A549 (cell line): Measurements from ENCODE around the gene STXBP6. TPM values are rescaled to one million over a fixed set of nuclear protein-coding genes. Genes with fewer than 3 reads are reported as not detected.

ENCODE experiments used
- ATAC-seq, 2 experiments: fragments of 200-7000 bp in 1 of 2; fragments of >200 bp in 1 of 2; cut with Nextera tagmentation in 1 of 2; cut with Tn5 transposase in 1 of 2; 3 replicates each; pipeline versions ENCODE4 v1.8.0 to v1.9.1; 2018 to 2020; ENCODE audit warnings: mild to moderate bottlenecking in 1 of 2, moderate library complexity in 1 of 2
- CTCF ChIA-PET: fragments of 300-600 bp; sonication (Branson Sonifier 250); formaldehyde crosslinking; extraction: SDS; loops from one replicate; lab custom pipeline; 2021; ENCODE audit warnings: antibody characterized with exemption, inconsistent platforms; lab: Yijun Ruan, JAX
- POLR2A ChIA-PET: fragments of 350-600 bp; formaldehyde crosslinking; extraction: SDS; loops from one replicate; lab custom pipeline; 2021; ENCODE audit warnings: antibody characterized with exemption, inconsistent platforms; lab: Yijun Ruan, JAX
- DNase-seq, 2 experiments: peaks; one replicate each; pipeline versions ENCODE4 v3.0.0 to v3.0.0-alpha.2; 2011 to 2016; ENCODE audit warnings: low read depth in 1 of 2, low spot score in 1 of 2
- FAIRE-seq: peaks from 2 replicates; lab custom pipeline; 2011; peaks lifted over from hg19 to GRCh38; lab: Jason Lieb, UNC
- H3K27ac ChIP-seq, 2 experiments: fragments of >200 bp; sonication (Bioruptor Twin); formaldehyde crosslinking; 3 replicates each; pipeline ENCODE4 v1.5.1; 2016 to 2017
- H3K4me1 ChIP-seq: fragments of >200 bp; sonication (Bioruptor Twin); formaldehyde crosslinking; 3 replicates; pipeline ENCODE4 v1.6.1; 2016
- H3K4me2 ChIP-seq: fragments of >200 bp; sonication (Bioruptor Twin); formaldehyde crosslinking; 3 replicates; pipeline ENCODE4 v1.6.1; 2016
- H3K4me3 ChIP-seq: fragments of >200 bp; sonication (Bioruptor Twin); formaldehyde crosslinking; 3 replicates; pipeline ENCODE4 v1.5.1; 2016
- H3K9me3 ChIP-seq: fragments of >200 bp; sonication (Bioruptor Twin); formaldehyde crosslinking; 3 replicates; pipeline ENCODE4 v1.6.1; 2016
- BCL3 ChIP-seq: fragments of >200 bp; sonication (Bioruptor Twin); formaldehyde crosslinking; IDR thresholded peaks from 3 replicates; pipeline ENCODE4 v1.6.1; 2016
- CBX2 ChIP-seq: fragments of 200-600 bp; sonication (generic); IDR thresholded peaks from 2 replicates; pipeline ENCODE4 v1.6.1; 2016; ENCODE audit warnings: low read depth, mild to moderate bottlenecking, borderline replicate concordance
- CEBPB ChIP-seq, 2 experiments: fragments of >200 bp in 1 of 2; sonication (Bioruptor Twin) in 1 of 2; formaldehyde crosslinking in 1 of 2; IDR thresholded peaks; 2 replicates each; pipeline ENCODE4 v1.6.1; 2012 to 2016
- CTCF ChIP-seq: fragments of >200 bp; sonication (Bioruptor Twin); formaldehyde crosslinking; IDR thresholded peaks from 3 replicates; pipeline ENCODE4 v1.5.1; 2016
- EHF ChIP-seq: fragments of 250-450 bp; sonication (Bioruptor Pico); IDR thresholded peaks from 2 replicates; pipeline ENCODE4 v1.5.0; 2020; ENCODE audit warnings: mild to moderate bottlenecking
- EHMT2 ChIP-seq: fragments of 200-600 bp; sonication (generic); IDR thresholded peaks from 2 replicates; pipeline ENCODE4 v1.6.1; 2016; ENCODE audit warnings: antibody characterized with exemption, low read depth, mild to moderate bottlenecking, moderate library complexity
- EP300 ChIP-seq, 2 experiments: fragments of >200 bp; sonication (Bioruptor Twin); formaldehyde crosslinking; IDR thresholded peaks; 2 replicates in 1 of 2; 3 replicates in 1 of 2; pipeline ENCODE4 v1.6.1; 2016 to 2017
- ESRRA ChIP-seq: fragments of 150-350 bp; IDR thresholded peaks from 2 replicates; pipeline ENCODE4 v1.6.1; 2014; ENCODE audit warnings: mild to moderate bottlenecking, low read length, borderline replicate concordance
- HES2 ChIP-seq: fragments of >200 bp; sonication (Bioruptor Twin); formaldehyde crosslinking; IDR thresholded peaks from 2 replicates; pipeline ENCODE4 v1.6.1; 2016
- HOXA7 ChIP-seq: fragments of 250-450 bp; sonication (Bioruptor Pico); IDR thresholded peaks from 2 replicates; pipeline ENCODE4 v1.5.0; 2020; ENCODE audit warnings: mild to moderate bottlenecking, moderate library complexity
- HOXB5 ChIP-seq: fragments of 250-450 bp; sonication (Bioruptor Pico); IDR thresholded peaks from 2 replicates; pipeline ENCODE4 v1.5.0; 2020; ENCODE audit warnings: mild to moderate bottlenecking, moderate library complexity
- MAFK ChIP-seq: fragments of 450-650 bp; IDR thresholded peaks from 2 replicates; pipeline ENCODE4 v1.6.1; 2014; ENCODE audit not compliant: partially characterized antibody
- MAZ ChIP-seq: fragments of 150-350 bp; IDR thresholded peaks from 2 replicates; pipeline ENCODE4 v1.6.1; 2014; ENCODE audit warnings: antibody characterized with exemption, low read depth, low read length, borderline replicate concordance
- MYC ChIP-seq: IDR thresholded peaks from 2 replicates; pipeline ENCODE4 v1.6.1; 2012; ENCODE audit warnings: mild to moderate bottlenecking, inconsistent platforms, low read length, improper control_type of control experiment, borderline replicate concordance
- NR3C1 ChIP-seq: fragments of >200 bp; sonication (Bioruptor Twin); formaldehyde crosslinking; IDR thresholded peaks from 3 replicates; pipeline ENCODE4 v1.6.1; 2017
- PHF8 ChIP-seq: fragments of 200-600 bp; sonication (generic); IDR thresholded peaks from 2 replicates; pipeline ENCODE4 v1.6.1; 2016; ENCODE audit warnings: low read depth, mild to moderate bottlenecking, antibody characterized with exemption, moderate library complexity, borderline replicate concordance
- POLR2A ChIP-seq: IDR thresholded peaks from 2 replicates; pipeline ENCODE4 v1.6.1; 2012; ENCODE audit warnings: mild to moderate bottlenecking, low read length
- RAD21 ChIP-seq, 2 experiments: fragments of >200 bp in 1 of 2; sonication (Bioruptor Twin) in 1 of 2; formaldehyde crosslinking in 1 of 2; IDR thresholded peaks in 1 of 2; conservative IDR thresholded peaks in 1 of 2; 2 replicates in 1 of 2; 3 replicates in 1 of 2; pipeline ENCODE4 v1.6.1; 2012 to 2018; ENCODE audit warnings: inconsistent platforms in 1 of 2
- SMC3 ChIP-seq: fragments of >200 bp; sonication (Bioruptor Twin); formaldehyde crosslinking; IDR thresholded peaks from 3 replicates; pipeline ENCODE4 v1.6.1; 2018; ENCODE audit warnings: inconsistent platforms
- TP53 ChIP-seq: fragments of 250-450 bp; sonication (Bioruptor Pico); IDR thresholded peaks from 2 replicates; pipeline ENCODE4 v1.5.0; 2021; ENCODE audit warnings: mild to moderate bottlenecking, moderate library complexity
- WGBS: methylation state at CpG from one replicate; pipeline ENCODE4 v1.1.6; 2017; ENCODE audit errors: missing lambda C conversion rate; 5-methylcytosine and 5-hydroxymethylcytosine counted together
- polyA plus RNA-seq, 4 experiments: library from polyadenylated mRNA; depleted of rRNA in 3 of 4; stranded (reverse); fragments of >200 nt; fragmentation: RNase III in 1 of 4; extraction: RNeasy Plus Mini Kit Qiagen cat#74134 plus additional on column Dnase treatment in 1 of 4; gene quantifications; 2 replicates in 3 of 4; 3 replicates in 1 of 4; pipeline ENCODE4 v1.2.3, GENCODE V29; 2011 to 2017

Gene STXBP6
- polyA plus RNA-seq, 2 of the 4 experiments (the other 2 are of a cell fraction): 1.7 to 6.3 TPM

- peak in 1 of 2 experiments; percentile 64 for DNase-seq
- Histone ChIP-seq H3K9me3 (no peaks in the 10 kb centered on the region), H3K4me3 (no peak overlapping the region), H3K27ac (no peak overlapping the region), H3K4me2 (0 out of 3 replicates have a peak overlapping the region, but pooled peaks have one; percentile 19), H3K4me1 (no peaks in the 10 kb centered on the region)
- POLR2A ChIA-PET: no interaction called here
- 69% methylated on average over 14 of the region's 14 CpGs for WGBS
- no peak for ATAC-seq
- no peak for TF ChIP-seq BCL3
- TF ChIP-seq MAFK: peak; percentile 96
- TF ChIP-seq SMC3: peak; percentile 56
- TF ChIP-seq MAZ: no peak
- no peak for TF ChIP-seq EHF (CRISPR knock-in tag)
- TF ChIP-seq TP53 (CRISPR knock-in tag): no peak
- TF ChIP-seq CTCF: peak; percentile 19; the same call in 1 of the 3 replicates
- TF ChIP-seq CBX2: no peak
- no peak for TF ChIP-seq HOXB5
- TF ChIP-seq RAD21 (conservative IDR thresholded peaks at IDR 0.05 in 1 of 2, IDR thresholded peaks at IDR 0.05 in 1 of 2): peak; percentile 56 to 63
- CTCF ChIA-PET: interaction anchor here (0.7 to 1.3 kb wide), 5 partner anchors 11 to 237 kb away, joined by 3 to 6 read pairs (median 3); no protein-coding TSS in a partner anchor
- no peak for FAIRE-seq
Measured at GRCh38 chr14:25042362-25043299, 7.3 kb downstream of the STXBP6 start.

- FAIRE-seq (no peak), DNase-seq (no peak), ATAC-seq (no peak)
- H3K4me1 ChIP-seq: no peaks in the 10 kb centered on the region
- TF ChIP-seq PHF8: no peak
- TF ChIP-seq CBX2: no peak
- no peak for TF ChIP-seq NR3C1
- no peak for TF ChIP-seq CEBPB (IDR thresholded peaks at IDR 0.05)
- TF ChIP-seq HES2: no peak
- TF ChIP-seq HOXA7 (CRISPR knock-in tag): no peak
- no peak for TF ChIP-seq EP300 (IDR thresholded peaks at IDR 0.05)
- TF ChIP-seq ESRRA: no peak
- no peak for TF ChIP-seq POLR2A
- TF ChIP-seq EHMT2: no peak
- no peak overlapping the region for H3K4me3 ChIP-seq
- WGBS: 63% methylated on average over 2 of the region's 2 CpGs
- no peak overlapping the region for H3K27ac ChIP-seq
- CTCF ChIA-PET: interaction anchor here (0.9 to 1.3 kb wide), 5 partner anchors 11 to 236 kb away, joined by 3 to 6 read pairs (median 3); no protein-coding TSS in a partner anchor
- POLR2A ChIA-PET: no interaction called here
- no peaks in the 10 kb centered on the region for H3K9me3 ChIP-seq
- no peak overlapping the region for H3K4me2 ChIP-seq
Measured at GRCh38 chr14:25041898-25042297, 8.0 kb downstream of the STXBP6 start.

GRCh38 chr14:25041484-25041883, 8.5 kb downstream of the STXBP6 start:
- no peaks in the 10 kb centered on the region for H3K4me1 ChIP-seq
- no peak for FAIRE-seq
- 71% methylated on average over 4 of the region's 4 CpGs for WGBS
- no peak for DNase-seq
- H3K4me3 ChIP-seq: no peak overlapping the region
- no peak overlapping the region for H3K4me2 ChIP-seq
- ChIA-PET CTCF (interaction anchor here (1.2 to 1.4 kb wide), 3 partner anchors 30 to 222 kb away, joined by 3 to 4 read pairs (median 3); no protein-coding TSS in a partner anchor), POLR2A (no interaction called here)
- no peaks in the 10 kb centered on the region for H3K9me3 ChIP-seq
- ATAC-seq: no peak
- H3K27ac ChIP-seq: no peak overlapping the region
- TF ChIP-seq MYC: no peak
- TF ChIP-seq, all 56 proteins: peak for 0
